IPS-15b (cell line): ENCODE data around the gene POMGNT2.
A peak's percentile ranks its signal among the peaks of the same experiment; 100 is the strongest.

ENCODE experiments used
- H3K27me3 ChIP-seq: one replicate; pipeline ENCODE4 v1.6.1; 2013; ENCODE audit warnings: low read length; ENCODE audit not compliant: control insufficient read depth, insufficient read depth
- H3K36me3 ChIP-seq: one replicate; pipeline ENCODE4 v1.6.1; 2013; ENCODE audit warnings: low read length; ENCODE audit not compliant: control insufficient read depth, insufficient read depth
- H3K4me1 ChIP-seq: one replicate; pipeline ENCODE4 v1.6.1; 2013; ENCODE audit warnings: mild to moderate bottlenecking, low read length; ENCODE audit not compliant: control insufficient read depth, insufficient read depth
- H3K4me3 ChIP-seq: one replicate; pipeline ENCODE4 v1.5.1; 2013; ENCODE audit warnings: low read depth, low read length
- H3K9ac ChIP-seq: one replicate; pipeline ENCODE4 v1.6.1; 2013; ENCODE audit warnings: low read depth, mild to moderate bottlenecking, low read length
- H3K9me3 ChIP-seq: one replicate; pipeline ENCODE4 v1.6.1; 2013; ENCODE audit warnings: mild to moderate bottlenecking, low read length; ENCODE audit not compliant: control insufficient read depth, insufficient read depth

The POMGNT2 gene

DNA sequence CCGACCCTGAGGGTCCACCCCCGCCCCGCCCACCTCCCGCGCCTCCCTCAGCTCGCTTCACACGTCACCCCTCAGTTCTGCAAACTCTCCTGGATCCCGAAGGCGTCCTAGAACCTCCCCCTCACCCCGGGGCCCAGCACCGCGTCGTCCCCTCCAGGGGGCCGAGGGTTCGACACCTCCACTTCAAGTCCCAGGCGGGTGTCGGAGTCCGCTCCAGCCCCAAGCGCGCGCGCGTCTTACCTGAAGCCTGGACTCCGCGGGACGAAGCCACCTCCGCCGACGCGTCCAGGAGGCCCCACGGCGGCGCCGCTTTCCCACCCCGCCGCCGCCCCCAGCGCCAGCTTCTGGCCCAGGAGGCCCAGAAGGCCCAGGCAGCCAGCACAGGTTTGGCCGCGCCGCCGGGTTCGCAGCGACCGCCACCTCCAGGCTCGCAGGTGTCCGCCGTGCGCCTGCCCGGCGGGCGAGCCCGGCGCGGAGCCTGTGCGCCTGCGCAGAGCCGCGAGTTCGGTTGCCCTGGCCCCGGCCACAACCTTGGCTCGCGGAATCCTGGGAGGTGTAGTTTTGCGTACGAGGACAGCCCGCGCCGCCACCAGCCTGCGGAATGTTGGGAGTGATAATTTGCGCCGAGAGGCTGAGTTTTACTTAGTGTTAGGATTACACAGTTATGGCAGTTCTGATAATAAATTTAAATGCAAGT lies at the start of gene POMGNT2:
TSS of gene POMGNT2 (minus strand) at position 484 of the 697 bp plus-strand sequence. CDS start 24,648 bp downstream, outside the sequence.
- Histone ChIP-seq H3K4me3 (peak within 1 kb of the TSS; percentile 63), H3K36me3 (no peaks in the 10 kb centered on the region), H3K27me3 (peaks cover 18% of the 10 kb centered on the region), H3K4me1 (peaks cover 2% of the 10 kb centered on the region), H3K9me3 (no peaks in the 10 kb centered on the region), H3K9ac (no peak within 1 kb of the TSS)

- Histone ChIP-seq H3K9ac (no peak overlapping the region), H3K4me1 (peaks cover 2% of the 10 kb centered on the region), H3K27me3 (peaks cover 19% of the 10 kb centered on the region)
Observed at GRCh38 chr3:43154980-43155379, 49.1 kb upstream of the POMGNT2 start.

GRCh38 chr3:43153216-43154083 lies 47.6 kb upstream of the POMGNT2 start:
- Histone ChIP-seq H3K9ac (no peak overlapping the region), H3K27me3 (peaks cover 19% of the 10 kb centered on the region), H3K36me3 (no peaks in the 10 kb centered on the region), H3K4me1 (peaks cover 2% of the 10 kb centered on the region), H3K4me3 (no peak overlapping the region), H3K9me3 (no peaks in the 10 kb centered on the region)

More at GRCh38 chr3:43154980-43155379, 49.1 kb upstream of the POMGNT2 start:
- Histone ChIP-seq H3K36me3 (no peaks in the 10 kb centered on the region), H3K9me3 (no peaks in the 10 kb centered on the region), H3K4me3 (no peak overlapping the region)

DNA sequence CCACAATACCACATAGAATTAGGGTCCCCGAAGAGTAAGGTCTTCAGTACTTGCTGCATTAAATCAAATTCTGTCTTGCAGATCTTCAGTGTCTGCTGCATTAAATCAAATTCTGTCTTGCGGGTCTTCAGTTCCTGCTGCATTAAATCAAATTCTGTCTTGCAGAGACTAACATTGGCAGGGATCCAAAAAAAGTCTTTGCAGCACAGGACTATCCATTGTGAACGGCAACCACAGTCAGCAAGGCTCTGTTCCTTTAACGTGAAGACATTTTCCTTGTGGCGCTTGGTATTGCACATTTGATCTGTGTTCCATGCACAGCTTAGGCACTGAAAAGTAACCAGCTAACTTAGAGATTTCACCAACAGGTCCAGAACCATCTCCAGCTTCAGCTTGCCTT lies 46.8 kb upstream of the POMGNT2 start:
- peaks cover 2% of the 10 kb centered on the region for H3K4me1 ChIP-seq
- H3K27me3 ChIP-seq: peaks cover 19% of the 10 kb centered on the region
- H3K4me3 ChIP-seq: no peak overlapping the region
- H3K36me3 ChIP-seq: no peaks in the 10 kb centered on the region
- H3K9me3 ChIP-seq: no peaks in the 10 kb centered on the region
- no peak overlapping the region for H3K9ac ChIP-seq

GRCh38 chr3:43148033-43148432 lies 42.2 kb upstream of the POMGNT2 start:
- Histone ChIP-seq H3K4me1 (peaks cover 8% of the 10 kb centered on the region), H3K36me3 (no peaks in the 10 kb centered on the region), H3K9me3 (no peaks in the 10 kb centered on the region), H3K4me3 (no peak overlapping the region), H3K9ac (no peak overlapping the region), H3K27me3 (peaks cover 1% of the 10 kb centered on the region)

- no peaks in the 10 kb centered on the region for H3K27me3 ChIP-seq
- peaks cover 8% of the 10 kb centered on the region for H3K4me1 ChIP-seq
- H3K4me3 ChIP-seq: no peak overlapping the region
- no peak overlapping the region for H3K9ac ChIP-seq
- no peaks in the 10 kb centered on the region for H3K36me3 ChIP-seq
- H3K9me3 ChIP-seq: no peaks in the 10 kb centered on the region
Observed at GRCh38 chr3:43146599-43146998, 40.7 kb upstream of the POMGNT2 start.

DNA sequence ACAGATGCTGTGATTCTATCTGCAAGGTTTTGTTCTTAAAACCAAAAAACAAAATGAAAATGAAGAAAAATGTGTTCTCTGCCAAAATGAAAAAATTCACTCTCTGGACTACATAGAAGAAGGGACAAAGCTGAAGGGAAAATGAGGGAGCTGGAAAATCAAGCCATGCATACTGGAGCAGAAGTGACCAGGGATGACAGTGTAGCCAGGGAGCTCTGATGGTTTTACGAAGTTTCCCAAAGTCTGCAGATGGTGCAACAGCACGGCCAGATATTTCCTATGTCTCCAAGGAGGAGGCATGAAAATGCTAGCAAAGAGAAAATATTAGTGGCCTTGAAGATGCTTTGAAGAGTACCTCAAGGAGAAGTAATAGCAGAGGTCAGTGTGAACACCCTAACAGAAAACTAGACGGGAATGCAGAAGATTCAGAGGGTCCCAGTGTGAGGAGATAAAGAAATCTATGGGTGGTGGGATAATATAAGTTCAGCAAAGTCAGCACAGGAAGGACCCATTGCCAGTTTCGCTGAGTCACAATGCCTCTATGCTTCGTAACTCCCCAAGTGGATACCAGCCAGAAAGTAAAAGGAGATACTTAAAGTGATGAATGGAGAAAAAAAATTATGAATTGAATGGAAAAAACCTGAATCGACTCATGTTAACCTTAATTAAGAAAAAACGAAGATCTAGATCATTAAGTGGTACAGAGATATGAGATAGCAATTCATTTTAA lies 39.0 kb upstream of the POMGNT2 start:
- Histone ChIP-seq H3K9me3 (no peaks in the 10 kb centered on the region), H3K9ac (no peak overlapping the region), H3K4me1 (peaks cover 8% of the 10 kb centered on the region), H3K27me3 (no peaks in the 10 kb centered on the region), H3K4me3 (no peak overlapping the region), H3K36me3 (no peaks in the 10 kb centered on the region)

DNA sequence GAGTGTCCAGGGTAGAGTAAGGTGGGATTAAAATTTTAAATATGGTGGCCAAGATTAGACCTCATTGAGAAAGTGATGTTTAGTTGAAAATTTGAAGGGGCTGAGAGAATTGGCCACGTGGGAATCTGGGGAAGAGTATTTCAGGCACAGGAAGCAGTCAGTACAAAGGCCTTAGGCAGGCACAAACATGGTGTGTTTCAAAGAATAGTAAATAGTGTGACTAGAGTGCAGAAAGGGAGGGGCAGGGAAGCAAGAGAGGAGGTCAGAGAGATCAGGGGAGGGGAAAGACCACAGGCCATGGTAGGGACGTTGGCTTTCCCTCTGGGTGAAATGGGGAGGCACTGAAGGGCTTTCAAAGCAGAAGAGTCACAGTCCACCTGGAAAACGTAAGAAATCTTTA lies 36.6 kb upstream of the POMGNT2 start:
- no peak overlapping the region for H3K9ac ChIP-seq
- no peaks in the 10 kb centered on the region for H3K27me3 ChIP-seq
- no peak overlapping the region for H3K4me3 ChIP-seq
- no peaks in the 10 kb centered on the region for H3K36me3 ChIP-seq
- no peaks in the 10 kb centered on the region for H3K9me3 ChIP-seq
- peaks cover 8% of the 10 kb centered on the region for H3K4me1 ChIP-seq

GRCh38 chr3:43138488-43139231 lies 32.8 kb upstream of the POMGNT2 start:
- Histone ChIP-seq H3K4me1 (peaks cover under 1% of the 10 kb centered on the region), H3K36me3 (no peaks in the 10 kb centered on the region), H3K9me3 (no peaks in the 10 kb centered on the region), H3K9ac (no peak overlapping the region), H3K27me3 (no peaks in the 10 kb centered on the region), H3K4me3 (no peak overlapping the region)

DNA sequence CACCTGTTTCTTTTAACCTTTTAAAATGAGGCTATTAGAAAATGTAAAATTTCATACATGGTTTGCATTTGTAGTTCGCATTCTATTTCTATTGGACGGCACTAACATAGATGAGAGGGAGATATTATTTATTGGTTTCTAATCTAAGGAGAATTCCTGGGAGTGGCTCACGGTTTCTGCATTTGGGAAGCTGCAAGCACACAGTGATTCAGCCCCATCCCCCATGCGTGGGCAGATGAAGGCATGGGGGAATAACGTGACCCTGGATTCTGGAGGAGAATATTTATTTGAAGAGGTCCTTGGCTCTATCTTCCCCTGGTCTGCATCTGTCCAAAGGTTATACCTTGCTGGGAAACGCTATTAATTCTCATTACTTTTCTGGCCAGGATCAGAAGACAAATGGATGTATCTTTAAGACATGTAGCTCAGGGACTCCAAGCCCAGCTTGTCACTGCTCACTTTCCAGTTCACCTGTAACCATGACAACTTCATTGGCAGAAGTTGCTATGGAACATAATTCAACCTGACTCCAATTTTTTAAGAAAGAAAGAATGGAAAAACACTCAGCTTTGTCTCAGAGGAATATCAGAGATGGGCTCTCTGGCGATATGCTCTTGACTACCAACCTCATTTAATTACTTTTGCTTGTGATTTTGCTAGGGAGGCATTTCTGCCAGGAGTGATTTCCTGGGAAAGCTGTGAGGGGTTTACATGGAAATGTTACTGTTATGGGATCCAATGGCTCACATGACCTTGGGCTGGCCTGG lies 27.2 kb upstream of the POMGNT2 start:
- no peak overlapping the region for H3K9ac ChIP-seq
- H3K27me3 ChIP-seq: no peaks in the 10 kb centered on the region
- H3K36me3 ChIP-seq: no peaks in the 10 kb centered on the region
- no peaks in the 10 kb centered on the region for H3K4me1 ChIP-seq
- H3K9me3 ChIP-seq: no peaks in the 10 kb centered on the region
- no peak overlapping the region for H3K4me3 ChIP-seq
